HAP-1 (cell line): ENCODE data around the gene TMEM191B.
"Not testable (repeated sequence)": the region's sequence is repeated elsewhere in the genome, so short reads cannot be mapped to it uniquely, and the experiment has no call there.

Source experiments
- DNase-seq, 2 experiments: peaks; one replicate each; pipeline ENCODE4 v3.0.0-alpha.2; 2016 to 2020; ENCODE audit warnings: low spot score in 2 of 2
- H3K27me3 ChIP-seq: fragments of 250-450 bp; sonication (Bioruptor Pico); 2 replicates; pipeline ENCODE4 v1.5.1; 2020; ENCODE audit warnings: low read depth, mild to moderate bottlenecking, moderate library complexity
- H3K36me3 ChIP-seq: fragments of 250-450 bp; sonication (Bioruptor Pico); replicated peaks from 2 replicates; pipeline ENCODE4 v1.5.1; 2020; ENCODE audit warnings: mild to moderate bottlenecking
- H3K4me1 ChIP-seq: fragments of 250-450 bp; sonication (Bioruptor Pico); 2 replicates; pipeline ENCODE4 v1.5.1; 2020; ENCODE audit warnings: mild to moderate bottlenecking
- H3K4me3 ChIP-seq: fragments of 250-450 bp; sonication (Bioruptor Pico); 2 replicates; pipeline ENCODE4 v1.5.1; 2020; ENCODE audit warnings: mild to moderate bottlenecking, moderate library complexity
- H3K9me3 ChIP-seq: fragments of 250-450 bp; sonication (Bioruptor Pico); 2 replicates; pipeline ENCODE4 v1.5.1; 2020; ENCODE audit warnings: mild to moderate bottlenecking, moderate library complexity
- in situ Hi-C: fragments of 300-500 bp; cut with MboI; formaldehyde crosslinking; loops from 3 replicates; pipeline ENCODE4 v1.14.3; 2020; ENCODE audit warnings: low sequenced_read_pairs, inconsistent platforms, mixed read lengths

Gene TMEM191B

DNA sequence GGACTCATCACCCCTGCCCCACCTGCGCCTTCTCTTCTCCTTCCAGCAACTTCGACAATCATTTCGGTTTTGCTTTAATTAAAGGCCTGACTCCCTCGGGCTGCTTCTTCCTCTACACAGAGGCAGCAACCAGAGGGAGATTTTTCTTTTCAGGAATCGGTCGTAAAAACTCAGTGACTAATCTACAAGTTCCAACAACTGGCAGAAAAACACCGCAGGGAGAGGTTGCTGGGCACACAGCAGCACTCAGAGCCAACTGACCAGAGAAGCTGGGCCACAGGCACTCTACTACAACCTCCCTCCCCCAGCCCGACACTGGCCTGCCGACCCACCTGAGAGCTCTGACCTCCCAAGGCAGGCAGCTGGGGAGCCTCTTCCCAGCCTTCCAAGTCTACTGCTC lies 48.1 kb downstream of the TMEM191B start:
- H3K4me1 ChIP-seq, H3K9me3 ChIP-seq, DNase-seq, H3K36me3 ChIP-seq, in situ Hi-C loops, H3K4me3 ChIP-seq, H3K27me3 ChIP-seq: not testable (repeated sequence)

DNA sequence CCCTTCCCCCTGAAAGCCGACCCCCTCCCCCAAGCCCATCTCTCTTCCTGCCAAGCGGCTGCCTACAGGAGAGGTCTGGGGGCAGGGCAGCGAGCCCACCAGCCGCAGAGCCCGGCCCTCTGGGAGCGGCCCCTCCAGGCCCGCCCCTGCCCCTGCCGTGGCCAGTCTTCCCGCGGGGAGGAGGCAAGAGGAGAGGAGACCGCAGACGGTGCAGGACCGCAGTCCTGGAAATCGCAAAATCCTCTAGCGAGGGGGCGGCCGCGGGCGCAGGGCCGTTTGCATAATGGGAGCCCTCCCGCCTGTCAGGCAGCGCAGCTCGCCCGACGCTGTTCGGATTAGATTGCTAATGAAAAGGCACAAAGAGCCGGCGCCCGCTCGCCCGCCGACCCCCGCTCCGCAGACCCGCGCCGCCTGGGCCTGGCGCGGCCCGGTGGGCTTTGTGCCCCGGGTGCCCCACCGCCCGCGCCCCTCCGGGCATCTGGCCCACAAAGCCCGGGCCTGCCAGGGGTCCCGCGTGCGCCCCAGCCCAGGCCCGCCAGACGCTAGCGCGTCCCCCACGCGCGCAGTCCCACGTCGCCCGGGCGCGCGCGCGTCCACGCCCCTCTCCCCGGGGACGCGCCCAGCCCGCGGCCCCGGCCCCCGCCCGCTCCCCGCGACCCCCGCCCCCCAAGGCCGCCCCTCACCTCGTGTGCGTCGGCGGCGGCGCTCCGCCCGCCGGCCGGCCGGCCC lies 49.7 kb downstream of the TMEM191B start:
- H3K4me3 ChIP-seq, H3K27me3 ChIP-seq, H3K9me3 ChIP-seq, H3K4me1 ChIP-seq, DNase-seq, in situ Hi-C loops, H3K36me3 ChIP-seq: not testable (repeated sequence)

DNA sequence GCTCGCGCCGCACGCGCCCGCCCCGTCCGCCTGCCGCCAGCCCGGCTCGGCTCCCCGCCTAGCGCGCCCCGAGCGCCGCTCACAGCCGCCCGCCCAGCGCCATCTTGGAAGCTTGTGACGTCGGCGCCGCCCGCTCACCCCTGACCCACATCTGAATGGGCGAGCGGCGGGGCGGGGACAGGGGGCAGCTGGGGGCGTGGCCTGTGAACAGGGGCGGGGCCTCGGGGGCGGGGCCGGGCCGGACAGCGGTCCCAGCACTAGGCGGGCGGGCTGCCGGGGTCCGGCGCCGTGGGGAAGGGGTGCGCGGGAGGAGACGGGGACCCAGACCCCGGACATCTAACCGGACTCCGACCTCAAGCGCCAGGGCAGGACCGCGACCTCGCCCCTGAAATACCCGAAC lies 50.2 kb downstream of the TMEM191B start:
- H3K4me1 ChIP-seq, H3K27me3 ChIP-seq, H3K9me3 ChIP-seq, H3K4me3 ChIP-seq, in situ Hi-C loops, DNase-seq, H3K36me3 ChIP-seq: not testable (repeated sequence)
